GM11168 (cell line): ENCODE results near the gene IWS1.
"Not testable (repeated sequence)": the region's sequence is repeated elsewhere in the genome, so short reads cannot be mapped to it uniquely, and the experiment has no call there.

ENCODE experiments used
- in situ Hi-C: fragments of 300-500 bp; cut with MboI; formaldehyde crosslinking; loops from one replicate; pipeline ENCODE4 v1.12.0; 2022; ENCODE audit warnings: low sequenced_read_pairs; ENCODE audit not compliant: unreplicated experiment

Gene IWS1

DNA sequence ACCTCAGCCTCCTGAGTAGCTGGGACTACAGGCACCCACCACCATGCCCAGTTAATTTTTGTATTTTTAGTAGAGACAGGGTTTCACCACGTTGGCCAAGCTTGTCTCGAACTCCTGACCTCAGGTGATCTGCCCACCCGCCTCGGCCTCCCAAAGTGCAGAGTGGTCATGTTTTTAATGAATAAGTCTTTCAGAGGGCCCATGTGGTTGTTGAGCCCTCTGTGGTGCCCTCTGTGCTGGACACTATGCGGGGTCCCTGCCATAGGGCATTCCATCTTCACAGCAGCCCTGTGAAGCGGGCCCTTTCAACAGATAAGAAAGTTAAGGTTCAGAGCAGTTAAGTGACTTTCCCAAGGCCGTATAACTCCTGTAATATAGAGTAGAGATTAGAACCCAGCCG is 35.1 kb upstream of the IWS1 start:
- in situ Hi-C loops, result no loop called here

DNA sequence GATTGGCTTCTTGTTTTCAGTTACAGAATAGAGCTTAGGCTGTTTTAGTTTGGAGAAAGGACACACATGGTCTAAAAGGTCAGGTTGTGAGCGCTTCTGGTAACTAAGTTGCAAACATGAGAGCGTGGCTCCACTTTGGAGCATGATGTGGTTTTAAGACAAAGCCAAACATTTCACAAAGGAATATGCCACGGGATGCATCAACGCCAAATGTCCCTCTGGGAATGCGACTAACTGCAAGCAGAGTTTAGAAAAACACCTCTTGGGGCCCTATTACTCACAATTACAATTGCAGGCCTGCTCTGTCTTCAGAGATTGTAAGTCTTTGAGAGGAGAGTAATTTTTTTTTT is 34.6 kb upstream of the IWS1 start:
- in situ Hi-C loops, result no loop called here

GRCh38 chr2:127560201-127560930 is 34.1 kb upstream of the IWS1 start:
- in situ Hi-C loops, result no loop called here

DNA sequence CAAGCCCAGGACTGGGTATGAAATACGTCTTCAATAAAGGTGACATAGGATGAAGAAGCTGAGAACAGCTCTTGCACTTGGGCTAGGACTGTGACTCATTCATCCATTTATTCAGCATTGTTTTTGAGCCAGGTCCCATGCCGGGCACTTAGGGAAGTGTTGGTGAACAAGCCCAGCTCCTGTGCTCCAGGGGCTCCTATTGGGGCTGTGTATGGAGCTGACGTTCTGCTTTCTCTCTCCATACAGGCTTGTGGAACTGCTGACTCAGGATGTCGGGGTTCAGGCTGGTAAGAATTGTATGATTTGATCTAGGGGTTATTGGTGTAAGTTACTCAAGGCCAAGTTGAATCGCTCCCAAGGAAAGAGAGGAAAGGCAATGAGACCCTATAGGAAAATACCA is 33.2 kb upstream of the IWS1 start:
- in situ Hi-C loops, result no loop called here

DNA sequence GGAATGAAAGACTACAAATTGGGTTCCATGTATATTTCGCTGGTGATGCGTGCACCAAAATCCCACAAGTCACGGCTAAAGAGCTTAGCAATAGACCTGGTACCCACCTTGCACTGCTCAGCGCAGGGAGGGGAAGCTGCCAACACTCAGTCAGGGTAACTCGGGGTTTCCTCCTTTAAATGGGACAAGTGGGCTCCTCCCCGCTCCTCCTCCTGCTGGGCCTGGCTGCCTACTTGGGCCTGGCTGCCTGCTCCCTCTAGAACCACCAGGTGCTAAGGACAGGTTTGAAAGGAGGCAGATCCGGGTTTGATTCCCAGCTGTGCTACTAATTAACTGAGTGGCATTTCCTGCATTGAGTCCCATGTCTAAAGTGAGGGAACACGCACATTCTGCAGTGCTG is 32.6 kb upstream of the IWS1 start:
- in situ Hi-C loops, result no loop called here

DNA sequence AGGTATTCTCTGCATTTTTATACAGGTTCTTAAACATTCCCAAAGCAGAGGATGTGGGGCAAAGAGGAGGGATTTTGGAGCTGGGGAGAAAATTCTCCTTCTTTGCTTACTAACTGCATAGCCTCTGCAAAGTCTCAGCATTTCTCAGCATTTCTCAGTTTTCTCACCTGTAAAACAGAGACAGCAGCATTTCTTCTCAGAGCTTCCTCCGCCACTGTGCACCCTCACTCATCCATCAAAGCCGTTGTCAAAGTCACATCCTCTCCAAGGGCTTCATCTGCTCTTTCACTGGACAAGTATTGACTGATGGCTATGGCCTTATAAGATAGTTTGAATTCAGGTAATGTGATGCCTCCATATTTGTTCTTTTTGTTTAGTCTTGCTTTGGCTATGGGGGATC is 26.6 kb upstream of the IWS1 start:
- in situ Hi-C loops, result no loop called here

GRCh38 chr2:127552336-127552735 is 26.0 kb upstream of the IWS1 start:
- in situ Hi-C loops, result no loop called here

DNA sequence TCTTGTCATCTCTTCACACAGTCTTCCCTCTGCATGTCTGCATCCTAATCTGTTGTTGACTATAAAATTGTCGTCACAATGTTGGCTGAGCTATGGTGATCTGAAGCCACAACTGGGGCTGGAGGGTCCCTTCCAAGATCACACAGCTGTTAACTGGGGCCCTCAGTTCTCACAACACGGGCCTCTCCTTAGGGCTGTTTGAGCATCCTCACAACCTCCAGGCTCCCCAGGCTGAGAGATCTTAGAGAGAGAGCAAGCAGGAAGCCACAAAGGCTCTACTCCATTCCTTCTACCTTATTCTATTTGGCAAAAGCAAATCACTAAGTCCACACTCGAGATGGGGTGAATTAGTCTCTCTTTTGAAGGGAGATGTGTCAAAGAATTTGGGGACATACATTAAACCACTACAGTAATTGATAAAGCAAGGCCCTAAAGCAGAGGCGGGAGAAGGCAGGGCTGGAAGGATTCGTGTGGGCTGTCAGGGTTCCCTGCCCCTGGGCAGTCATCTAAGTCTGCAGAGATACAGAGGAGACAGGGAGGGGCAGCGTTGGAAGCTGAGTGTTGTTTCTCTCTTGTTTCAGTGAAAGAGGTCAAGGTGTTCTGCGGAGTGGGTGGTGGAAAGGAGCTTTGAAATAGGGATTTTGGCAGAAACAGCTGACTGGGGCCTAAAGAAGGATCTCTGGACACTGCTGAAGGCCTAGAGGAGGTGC is 25.1 kb upstream of the IWS1 start:
- in situ Hi-C loops, result no loop called here

- in situ Hi-C loops, result no loop called here
Observed at GRCh38 chr2:127546797-127547196, 20.5 kb upstream of the IWS1 start.

GRCh38 chr2:127545796-127546195 is 19.5 kb upstream of the IWS1 start:
- in situ Hi-C loops, result no loop called here

- in situ Hi-C loops, result no loop called here
Observed at GRCh38 chr2:127545189-127545588, 18.9 kb upstream of the IWS1 start.

- in situ Hi-C loops, result not testable (repeated sequence)
Observed at GRCh38 chr2:127543013-127543501, 16.8 kb upstream of the IWS1 start.

- in situ Hi-C loops, result no loop called here
Observed at GRCh38 chr2:127542231-127542630, 15.9 kb upstream of the IWS1 start.

- in situ Hi-C loops, result no loop called here
Observed at GRCh38 chr2:127541809-127542208, 15.5 kb upstream of the IWS1 start.

- in situ Hi-C loops, result no loop called here
Observed at GRCh38 chr2:127537644-127538043, 11.4 kb upstream of the IWS1 start.

- in situ Hi-C loops, result no loop called here
Observed at GRCh38 chr2:127536707-127537541, 10.6 kb upstream of the IWS1 start.

DNA sequence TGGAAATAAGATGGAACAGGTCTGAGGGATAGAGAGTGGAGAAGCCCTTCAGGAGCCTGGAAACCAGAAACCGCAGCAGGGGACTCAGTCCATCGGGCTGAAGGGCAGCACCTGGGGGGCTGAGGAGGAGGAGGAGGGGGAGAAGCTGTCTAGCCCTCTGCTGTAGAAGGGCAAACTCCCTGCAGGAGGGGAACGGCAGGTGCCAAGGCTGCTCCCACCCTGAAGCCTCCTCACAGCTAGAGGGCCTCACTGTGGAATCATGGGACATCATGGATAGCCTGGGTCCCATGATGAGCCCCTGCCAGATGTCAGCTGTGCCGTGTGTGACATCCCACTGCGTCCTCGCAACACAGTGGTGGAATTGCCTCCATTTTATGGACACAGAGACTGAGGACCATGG is 9.6 kb upstream of the IWS1 start:
- in situ Hi-C loops, result no loop called here

- in situ Hi-C loops, result no loop called here
Observed at GRCh38 chr2:127535422-127535901, 9.2 kb upstream of the IWS1 start, which contains the start of gene MYO7B. Gene MYO7B, plus strand, starts transcription at chr2:127535683. Its CDS starts 24,040 bp downstream, at chr2:127559723.

- in situ Hi-C loops, result no loop called here
Observed at GRCh38 chr2:127532296-127532695, 6.0 kb upstream of the IWS1 start.

- in situ Hi-C loops, result no loop called here
Observed at GRCh38 chr2:127531221-127531648, 4.9 kb upstream of the IWS1 start.
